A673 (cell line): ENCODE data around the gene GREB1L. TPM values are rescaled to one million over a fixed set of nuclear protein-coding genes. Genes with fewer than 3 reads are reported as not detected.

ENCODE experiments used
- BruUV-seq: library from RNA; stranded (reverse); fragments of 400-500 nt; replicated peaks from 2 replicates; lab custom pipeline; 2021; lab: Mats Ljungman, UMichigan
- CTCF ChIA-PET: fragments of 300-600 bp; sonication (Branson Sonifier 250); formaldehyde crosslinking; loops from one replicate; lab custom pipeline; 2022; ENCODE audit warnings: antibody characterized with exemption; lab: Charles Lee
- POLR2A ChIA-PET: fragments of 300-600 bp; sonication (Branson Sonifier 250); formaldehyde crosslinking; loops from one replicate; lab custom pipeline; 2022; ENCODE audit warnings: antibody characterized with exemption; ENCODE audit not compliant: low non-redundant PET; lab: Charles Lee
- DNase-seq: peaks from one replicate; pipeline ENCODE4 v3.0.0-alpha.2; 2015; ENCODE audit warnings: low spot score
- H3K27ac ChIP-seq: fragments of 200-600 bp; sonication (generic); 2 replicates; pipeline ENCODE4 v1.5.1; 2016; ENCODE audit warnings: mixed run types, low read depth, mild to moderate bottlenecking, mixed read lengths, antibody characterized with exemption, low read length; ENCODE audit not compliant: poor library complexity, severe bottlenecking
- H3K27me3 ChIP-seq: fragments of 200-600 bp; sonication (generic); replicated peaks from 2 replicates; pipeline ENCODE4 v1.6.1; 2017; ENCODE audit warnings: mixed run types, low read depth, mild to moderate bottlenecking, mixed read lengths, antibody characterized with exemption, low read length; ENCODE audit not compliant: insufficient read depth, poor library complexity
- H3K36me3 ChIP-seq: fragments of 200-600 bp; sonication (generic); 2 replicates; pipeline ENCODE4 v1.6.1; 2016; ENCODE audit warnings: mixed run types, mild to moderate bottlenecking, mixed read lengths, antibody characterized with exemption, low read length; ENCODE audit not compliant: insufficient read depth, poor library complexity, severe bottlenecking
- H3K4me1 ChIP-seq: fragments of 200-600 bp; sonication (generic); 2 replicates; pipeline ENCODE4 v1.6.1; 2017; ENCODE audit warnings: mixed run types, mild to moderate bottlenecking, mixed read lengths, antibody characterized with exemption, low read length; ENCODE audit not compliant: insufficient read depth, poor library complexity, severe bottlenecking
- H3K4me3 ChIP-seq: fragments of 200-600 bp; sonication (generic); 2 replicates; pipeline ENCODE4 v1.5.1; 2016; ENCODE audit warnings: low read depth, mixed run types, mild to moderate bottlenecking, mixed read lengths, low read length; ENCODE audit not compliant: poor library complexity, severe bottlenecking
- H3K9me3 ChIP-seq: fragments of 200-600 bp; sonication (generic); 2 replicates; pipeline ENCODE4 v1.6.1; 2016; ENCODE audit warnings: mixed run types, low read depth, mild to moderate bottlenecking, mixed read lengths, antibody characterized with exemption, low read length; ENCODE audit not compliant: poor library complexity, severe bottlenecking
- CTCF ChIP-seq: fragments of 300-800, 200-600 bp; sonication (generic); conservative IDR thresholded peaks from 2 replicates; pipeline ENCODE4 v1.5.1; 2017; ENCODE audit warnings: low read depth, mild to moderate bottlenecking, antibody characterized with exemption, low read length, moderate library complexity, mixed read lengths
- EZH2 ChIP-seq: fragments of 200-600 bp; sonication (generic); IDR thresholded peaks from 2 replicates; pipeline ENCODE4 v1.6.1; 2017; ENCODE audit warnings: borderline replicate concordance, low read depth, mild to moderate bottlenecking, mixed read lengths, antibody characterized with exemption, low read length; ENCODE audit not compliant: poor library complexity, severe bottlenecking
- intact Hi-C: fragments of 100-400 bp; cut with micrococcal nuclease; formaldehyde crosslinking; loops from one replicate; pipeline ENCODE4 v1.10.0; 2022; ENCODE audit not compliant: unreplicated experiment
- total RNA-seq: library from RNA; stranded (reverse); gene quantifications from 2 replicates; pipeline ENCODE4 v1.2.3, GENCODE V29; 2021

Gene GREB1L
- total RNA-seq, 1 experiment from 2014 or later, result 0.04 TPM

- no peaks in the 10 kb centered on the region for H3K9me3 ChIP-seq
- BruUV-seq, result no TSS peak
- POLR2A ChIA-PET, result no interaction called here
- H3K36me3 ChIP-seq, result no peaks in the 10 kb centered on the region
- intact Hi-C loops, result loop anchor here (5.0 kb wide), 2 partner anchors 32 to 48 kb away; no protein-coding TSS in a partner anchor
- no peak overlapping the region for H3K4me3 ChIP-seq
- peaks cover 32% of the 10 kb centered on the region for H3K27me3 ChIP-seq
- no peak overlapping the region for H3K27ac ChIP-seq
- CTCF ChIA-PET, result no interaction called here
- TF ChIP-seq CTCF (no peak), EZH2 (no peak)
- DNase-seq, result no peak
- H3K4me1 ChIP-seq, result no peaks in the 10 kb centered on the region
Measured at GRCh38 chr18:21264651-21265050, 22.6 kb downstream of the GREB1L start.

- Histone ChIP-seq H3K9me3 (no peaks in the 10 kb centered on the region), H3K27me3 (peaks cover 17% of the 10 kb centered on the region), H3K27ac (no peak overlapping the region), H3K4me1 (no peaks in the 10 kb centered on the region), H3K36me3 (no peaks in the 10 kb centered on the region), H3K4me3 (no peak overlapping the region)
- ChIA-PET POLR2A (no interaction called here), CTCF (no interaction called here)
- no TSS peak for BruUV-seq
- TF ChIP-seq EZH2, result no peak
- no peak for TF ChIP-seq CTCF
- no peak for DNase-seq
- intact Hi-C loops, result loop anchor here (5.0 kb wide), 2 partner anchors 34 to 46 kb away; no protein-coding TSS in a partner anchor
Measured at GRCh38 chr18:21265971-21266673, 24.1 kb downstream of the GREB1L start.

- CTCF ChIA-PET, result no interaction called here
- no peaks in the 10 kb centered on the region for H3K36me3 ChIP-seq
- no TSS peak for BruUV-seq
- no peaks in the 10 kb centered on the region for H3K9me3 ChIP-seq
- H3K4me1 ChIP-seq, result no peaks in the 10 kb centered on the region
- H3K4me3 ChIP-seq, result no peak overlapping the region
- no peak for DNase-seq
- H3K27ac ChIP-seq, result no peak overlapping the region
- intact Hi-C loops, result loop anchor here (5.0 kb wide), 2 partner anchors 35 to 45 kb away; no protein-coding TSS in a partner anchor
- TF ChIP-seq CTCF (no peak), EZH2 (no peak)
- peaks cover 8% of the 10 kb centered on the region for H3K27me3 ChIP-seq
- POLR2A ChIA-PET, result no interaction called here
Measured at GRCh38 chr18:21267400-21267799, 25.4 kb downstream of the GREB1L start.
